ENCODE measurements around the gene CACNA1D.

CACNA1D gene

DNA sequence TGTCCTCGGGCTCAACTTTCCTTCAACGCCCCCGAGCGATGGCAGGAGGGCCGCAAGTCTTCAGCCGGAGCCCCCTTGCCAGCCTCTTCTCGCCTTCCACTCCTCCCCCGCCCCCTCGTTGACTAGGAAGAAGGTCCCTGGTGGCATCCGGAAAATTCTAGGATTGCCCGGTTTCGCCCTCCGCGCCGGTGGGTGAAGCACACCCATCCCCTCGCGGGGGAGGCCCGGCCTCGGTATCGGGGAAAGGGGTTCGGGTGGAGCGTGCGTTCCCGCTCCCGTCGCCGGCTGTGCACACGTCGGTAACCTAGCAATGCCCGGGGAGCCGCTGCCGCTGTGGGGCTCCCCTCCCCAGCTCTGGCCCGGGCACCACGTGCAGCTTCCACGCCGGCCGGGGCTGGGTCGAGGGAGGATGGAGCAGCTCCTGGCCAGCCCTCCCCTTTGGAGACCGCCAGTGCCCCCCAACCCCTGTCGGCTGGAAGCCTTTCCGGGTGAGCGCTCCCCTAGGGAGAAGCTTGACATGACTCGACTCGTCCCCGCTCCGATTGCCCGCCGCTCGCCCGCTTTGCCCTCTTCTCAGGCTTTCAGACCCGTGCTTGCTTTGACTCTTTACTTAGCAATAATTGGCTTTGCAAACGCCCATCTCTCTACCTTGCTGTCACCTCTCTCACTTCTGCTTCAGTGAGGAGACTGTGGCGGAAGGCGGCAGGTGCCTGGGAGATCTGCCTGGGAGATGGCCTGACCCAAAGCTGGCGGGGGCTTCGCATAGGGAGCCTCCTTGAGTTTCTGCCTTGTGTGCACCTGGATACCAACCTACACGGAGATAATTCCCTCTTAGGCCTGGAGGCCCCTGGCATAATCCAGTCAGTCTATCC is 1.3 kb downstream of the CACNA1D start:
- peak; percentile 79 for DNase-seq

DNA sequence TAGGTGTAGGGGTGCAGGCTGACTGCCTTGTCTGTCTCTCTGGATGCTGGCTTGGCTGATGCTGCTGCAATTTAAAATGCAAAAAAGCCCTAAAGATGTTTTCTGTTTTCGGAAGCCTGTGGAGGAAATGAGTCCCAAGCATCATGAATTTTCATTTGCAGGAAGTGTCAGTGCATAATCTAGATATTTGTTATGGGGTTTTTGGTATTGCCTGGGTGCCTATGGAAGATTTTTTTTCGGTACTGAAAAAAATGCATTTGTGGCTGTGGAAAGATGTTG is 1.9 kb downstream of the CACNA1D start:
- no peak for DNase-seq

DNA sequence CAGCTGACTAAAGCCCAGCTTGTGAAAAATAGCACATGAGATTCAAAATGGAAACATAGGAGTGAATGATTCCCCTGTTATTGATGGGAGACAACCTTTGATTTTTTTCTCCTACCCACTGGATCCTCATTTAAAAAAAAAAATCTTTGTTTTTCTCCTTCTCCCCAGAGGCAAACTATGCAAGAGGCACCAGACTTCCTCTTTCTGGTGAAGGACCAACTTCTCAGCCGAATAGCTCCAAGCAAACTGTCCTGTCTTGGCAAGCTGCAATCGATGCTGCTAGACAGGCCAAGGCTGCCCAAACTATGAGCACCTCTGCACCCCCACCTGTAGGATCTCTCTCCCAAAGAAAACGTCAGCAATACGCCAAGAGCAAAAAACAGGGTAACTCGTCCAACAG is 2.6 kb downstream of the CACNA1D start:
- DNase-seq, result no peak

DNA sequence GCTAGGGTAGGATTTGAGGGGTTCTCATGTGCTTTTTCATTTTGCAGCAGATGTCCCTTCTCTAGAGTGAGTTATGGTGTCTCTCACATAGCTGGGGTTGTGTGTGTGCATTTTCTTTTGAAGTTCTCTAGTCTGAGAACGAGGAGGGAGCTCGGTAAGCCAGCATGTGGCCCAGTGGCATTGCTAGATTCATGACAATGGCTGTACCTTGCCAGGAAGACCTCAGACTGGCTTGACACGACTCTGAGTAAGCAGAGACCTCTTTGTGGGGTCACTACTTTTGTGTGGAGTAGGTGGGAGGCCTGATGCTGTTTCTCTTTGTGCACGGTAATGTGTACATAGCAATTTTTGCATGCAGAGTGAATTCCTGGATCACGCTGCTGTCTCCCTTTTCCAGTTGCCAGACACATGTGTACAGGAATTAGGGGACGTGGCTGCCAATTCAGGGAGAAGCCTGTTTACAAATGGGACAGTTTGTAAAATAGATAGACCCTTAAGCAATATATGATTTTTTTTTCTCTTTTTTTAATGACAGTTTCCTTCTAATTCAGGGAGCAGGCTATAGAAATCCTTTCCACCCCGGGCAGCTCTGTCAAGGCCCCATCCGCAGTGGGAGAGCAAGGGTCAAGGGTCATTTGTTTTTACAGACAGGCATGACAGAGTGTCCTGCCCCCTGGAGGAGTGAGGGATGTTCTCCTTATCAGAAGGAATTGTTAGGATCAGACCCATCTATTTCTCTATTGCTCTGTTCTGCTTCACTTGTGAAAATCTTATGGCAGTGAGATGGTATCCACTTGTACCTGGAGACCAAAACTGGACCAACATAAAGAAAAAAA is 4.6 kb downstream of the CACNA1D start:
- peak; percentile 13 for DNase-seq

DNA sequence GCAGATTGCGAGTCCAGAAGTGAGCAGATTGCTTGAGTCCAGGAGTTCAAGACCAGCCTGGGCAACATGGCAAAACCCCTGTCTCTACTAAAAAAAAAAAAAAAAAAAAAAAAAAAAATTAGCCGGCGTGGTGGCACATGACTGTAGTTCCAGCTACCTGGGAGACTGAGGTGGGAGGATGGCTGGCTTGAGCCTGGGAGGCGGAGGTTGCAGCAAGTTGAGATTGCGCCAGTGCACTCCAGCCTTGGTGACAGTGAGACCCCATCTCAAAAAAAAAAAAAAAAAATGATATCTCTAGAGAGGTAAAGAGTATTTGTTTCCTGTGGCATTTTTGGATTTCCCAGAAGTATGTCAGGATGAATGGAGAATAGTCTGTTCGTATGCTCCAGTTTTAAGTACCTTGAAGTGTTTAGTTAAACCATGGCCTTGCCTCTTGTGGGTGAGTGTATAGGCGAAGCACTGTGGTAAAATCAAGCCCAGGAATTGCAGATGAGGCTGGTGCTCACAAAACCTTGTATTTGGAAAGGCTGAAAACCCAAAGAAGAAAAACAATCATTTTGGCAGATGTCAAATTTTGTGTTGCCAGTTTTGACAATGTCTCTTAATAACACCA is 5.9 kb downstream of the CACNA1D start:
- no peak for DNase-seq

DNA sequence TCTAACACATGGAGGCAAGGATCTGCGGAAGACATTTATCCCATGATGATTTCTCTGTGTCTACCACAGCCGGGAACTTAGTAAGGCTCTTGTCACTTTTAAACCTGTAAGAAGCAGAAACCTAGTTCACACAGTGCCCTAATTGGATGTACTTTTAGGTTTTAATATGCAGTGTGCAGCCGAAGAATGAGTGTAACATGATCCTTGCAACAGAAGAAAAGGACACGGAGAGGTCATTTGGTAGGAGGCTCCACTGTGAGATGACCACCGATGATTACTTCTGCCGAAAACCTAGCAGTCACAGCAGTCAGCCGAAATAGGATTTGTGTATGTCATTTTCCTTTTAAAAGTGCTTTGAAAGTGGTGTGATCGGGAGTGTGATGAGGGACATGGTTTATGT is 6.8 kb downstream of the CACNA1D start:
- DNase-seq, result peak; percentile 18

DNA sequence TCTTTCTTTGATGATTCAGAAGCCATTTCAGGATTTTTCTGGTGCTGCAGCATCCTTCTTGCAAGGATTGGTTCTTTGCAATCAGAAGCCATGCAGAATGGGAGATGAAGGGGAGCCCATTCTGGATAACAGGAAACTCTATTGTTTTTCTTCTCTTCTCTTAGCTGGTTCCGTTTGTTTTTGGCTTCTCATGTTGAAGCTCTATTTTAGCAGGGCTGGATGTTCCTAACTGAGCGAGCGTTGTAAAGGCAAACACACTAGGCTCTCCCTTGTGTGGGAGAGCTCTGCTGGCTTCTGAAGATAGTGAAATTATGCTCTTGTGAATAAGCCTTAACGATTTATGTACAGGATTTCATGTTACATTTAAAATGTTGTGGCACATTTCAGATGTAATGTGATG is 8.3 kb downstream of the CACNA1D start:
- no peak for DNase-seq

DNA sequence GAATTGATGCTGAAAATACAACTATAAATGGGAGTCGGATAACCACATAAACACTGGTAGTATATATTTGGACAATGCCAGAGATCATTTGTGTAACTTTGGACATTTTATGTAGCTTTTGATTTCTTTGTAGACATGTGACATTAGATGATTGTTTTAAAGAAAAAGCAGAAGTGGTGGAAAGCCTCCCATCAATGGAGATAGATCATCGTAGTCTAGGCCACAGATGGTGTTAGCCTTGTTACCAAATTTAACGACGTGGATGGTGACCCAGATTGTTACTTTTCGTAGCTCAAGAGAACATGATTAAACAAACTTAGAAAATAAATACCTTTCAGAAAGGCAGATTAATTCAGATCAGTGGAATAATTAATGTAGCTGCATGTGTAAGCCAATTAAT is 8.8 kb downstream of the CACNA1D start:
- no peak for DNase-seq

DNA sequence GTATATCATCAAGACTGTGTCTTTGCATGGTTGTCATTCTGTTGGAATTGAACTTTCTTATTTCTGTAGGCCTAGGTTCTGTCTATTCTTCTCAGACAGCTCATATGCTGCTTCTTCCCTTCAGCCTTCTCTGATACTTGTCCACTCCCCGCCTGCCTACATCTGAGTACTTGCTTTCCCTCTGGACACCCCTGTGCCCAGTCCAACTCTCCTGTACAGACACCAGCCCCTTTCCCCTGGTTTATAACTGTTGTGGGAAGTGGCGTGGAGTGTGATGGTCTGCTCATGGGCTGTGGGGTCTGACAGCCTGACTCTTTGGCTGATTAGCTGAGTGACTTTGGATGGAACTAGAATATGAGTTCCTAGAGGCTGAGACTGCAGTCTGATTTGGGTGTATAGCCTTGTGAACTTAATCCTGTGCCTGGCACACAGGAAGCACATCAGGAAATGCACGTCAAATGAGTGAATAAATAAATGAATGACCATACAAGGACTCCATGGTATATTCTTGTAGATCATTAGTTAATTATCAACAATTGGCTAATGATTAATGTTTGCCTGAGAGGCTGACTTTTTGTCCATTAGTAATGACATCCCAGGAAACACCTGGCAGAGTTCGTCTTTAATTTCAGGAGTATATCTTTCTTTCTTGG is 11.8 kb downstream of the CACNA1D start:
- no peak for DNase-seq

DNA sequence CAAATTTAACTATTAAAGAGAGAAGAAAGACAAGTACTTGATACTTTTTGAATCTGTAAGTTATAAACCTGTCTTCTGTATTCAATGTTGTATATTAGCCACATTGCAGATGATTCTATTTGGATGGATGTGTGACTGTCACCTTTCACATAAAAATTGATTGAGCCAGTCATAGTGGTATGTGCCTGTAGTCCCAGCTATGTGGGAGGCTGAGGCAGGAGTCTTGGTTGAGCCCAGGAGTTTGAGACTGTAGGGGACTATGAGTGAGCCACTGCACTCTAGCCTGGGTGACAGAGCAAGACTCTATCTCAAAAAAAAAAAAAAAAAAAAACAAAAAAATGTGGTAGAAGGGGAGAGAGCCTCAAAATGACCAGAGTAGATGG is 12.3 kb downstream of the CACNA1D start:
- DNase-seq, result no peak

DNA sequence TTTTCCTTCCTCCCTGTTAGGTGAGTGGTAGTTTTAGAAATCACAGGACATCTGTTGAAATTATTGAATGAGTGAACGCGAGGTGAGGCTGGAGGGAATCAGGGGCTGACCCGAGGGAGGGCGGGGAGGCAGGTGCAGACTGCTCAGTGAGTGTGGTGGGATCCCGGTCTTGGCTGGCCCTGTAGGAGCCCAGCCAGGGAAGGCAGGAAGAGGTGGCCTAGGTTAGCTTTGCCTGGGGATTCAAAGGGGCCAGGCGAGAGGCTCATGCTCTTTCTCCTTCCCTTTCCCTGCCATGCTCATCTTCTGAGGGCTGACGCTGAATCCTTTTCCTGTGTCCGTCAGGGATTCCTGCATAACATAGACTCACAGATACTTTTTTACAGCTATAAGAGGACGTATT is 15.1 kb downstream of the CACNA1D start:
- no peak for DNase-seq

DNA sequence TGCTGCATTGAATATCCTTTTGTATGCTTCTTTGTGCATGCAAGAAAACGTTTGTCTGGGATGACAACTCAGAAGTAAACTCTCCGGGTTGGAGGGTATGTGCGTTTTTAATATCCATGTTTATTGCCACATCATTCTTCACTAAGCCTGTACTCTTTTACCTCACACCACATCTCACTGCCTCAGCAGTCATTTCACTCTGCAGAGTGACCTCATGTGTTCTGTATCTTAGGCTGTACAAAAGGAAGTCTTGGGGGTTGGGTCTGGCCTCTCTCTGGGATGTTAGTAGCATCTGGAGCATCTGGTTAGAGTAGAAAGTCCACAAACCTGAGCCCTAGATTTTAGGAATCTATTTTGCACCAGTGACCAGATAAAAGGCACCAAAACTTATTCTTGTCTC is 16.1 kb downstream of the CACNA1D start:
- DNase-seq, result no peak

DNA sequence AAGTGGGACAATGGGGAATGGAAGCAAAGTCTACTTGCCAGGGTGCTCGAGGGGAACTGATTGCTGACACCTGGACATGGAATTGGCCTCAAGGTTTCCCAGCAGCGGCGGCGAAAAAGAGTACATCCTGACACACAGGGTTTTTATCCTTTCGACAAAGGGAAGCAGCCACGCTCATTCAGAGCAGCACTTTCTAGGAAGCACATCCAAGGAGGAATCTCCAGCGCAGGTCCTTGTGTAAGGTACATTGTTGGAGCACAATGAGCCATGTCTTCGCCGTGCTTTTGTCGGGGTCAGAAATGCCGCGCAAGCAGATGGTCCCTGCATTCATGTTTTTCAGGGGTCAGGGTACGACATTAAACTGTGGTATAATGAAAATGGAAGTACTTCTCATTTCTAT is 16.8 kb downstream of the CACNA1D start:
- no peak for DNase-seq

DNA sequence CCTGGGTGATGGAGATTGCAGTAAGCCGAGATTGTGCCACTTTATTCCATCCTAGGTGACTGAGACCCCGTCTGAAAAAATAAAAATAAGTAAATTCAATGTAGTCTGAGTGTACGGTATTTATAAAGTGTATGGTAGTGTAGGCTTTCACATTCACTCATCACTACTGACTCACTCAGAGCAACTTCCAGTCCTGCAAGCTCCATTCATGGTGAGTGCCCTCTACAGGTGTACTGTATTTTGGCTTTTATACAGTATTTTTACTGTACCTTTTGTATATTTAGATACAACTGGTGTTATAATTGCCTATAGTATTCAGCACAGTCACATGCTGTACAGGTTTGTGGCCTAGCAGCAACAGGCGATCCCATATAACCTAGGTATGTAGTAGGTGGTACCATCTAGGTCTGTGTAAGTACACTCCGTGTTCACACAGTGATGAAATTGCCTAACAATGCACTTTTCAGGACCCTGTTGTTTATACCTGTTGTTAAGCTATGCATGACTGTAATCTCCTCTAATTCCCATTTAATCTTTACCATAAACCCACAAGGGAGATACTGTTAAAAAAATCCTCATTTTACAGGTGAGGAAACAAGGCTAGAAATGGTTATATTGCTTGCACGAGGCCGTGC is 19.3 kb downstream of the CACNA1D start:
- DNase-seq, result no peak

DNA sequence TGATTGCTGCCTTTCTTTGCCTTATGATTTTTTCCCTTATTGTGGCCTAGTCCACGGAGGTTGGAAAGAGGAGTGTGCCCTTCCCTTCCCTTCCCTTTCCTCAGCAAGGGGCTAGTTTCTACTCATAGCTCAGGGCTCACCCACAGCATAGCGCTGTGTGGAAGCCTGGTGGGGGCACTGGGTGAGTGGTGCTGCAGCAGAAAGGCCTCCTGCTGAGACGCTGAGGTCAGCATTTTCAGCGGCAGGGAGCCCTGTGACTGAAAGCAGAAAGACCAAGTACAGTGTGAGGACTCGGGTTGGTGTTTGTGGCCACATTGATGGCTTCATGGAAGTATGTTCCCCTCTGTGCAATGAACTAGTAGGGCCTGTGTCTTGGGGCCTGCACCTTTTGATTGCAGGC is 21.9 kb downstream of the CACNA1D start:
- DNase-seq, result no peak

DNA sequence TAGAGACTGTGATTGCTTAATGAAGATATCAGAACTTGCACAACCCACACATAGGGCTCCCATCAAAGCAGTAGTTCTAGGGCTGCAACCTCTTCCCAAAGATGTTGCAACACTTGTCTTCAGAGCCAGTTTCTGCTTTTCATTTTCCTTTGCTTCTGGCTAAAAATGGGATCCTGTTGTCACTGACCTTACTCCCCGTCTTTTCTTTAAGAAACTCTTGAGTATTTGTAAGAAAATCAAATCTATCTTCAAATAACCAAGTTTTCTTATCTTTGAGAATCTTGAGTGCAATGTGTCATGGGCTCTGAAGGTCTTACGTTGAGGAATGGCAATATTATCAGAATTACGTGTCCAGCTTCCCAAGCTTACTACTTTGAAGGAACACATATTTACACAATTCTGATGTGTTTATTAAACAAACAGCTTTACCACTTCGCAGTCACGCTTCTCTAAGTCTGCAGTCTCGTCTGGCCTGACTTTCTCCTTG is 24.1 kb downstream of the CACNA1D start:
- no peak for DNase-seq

DNA sequence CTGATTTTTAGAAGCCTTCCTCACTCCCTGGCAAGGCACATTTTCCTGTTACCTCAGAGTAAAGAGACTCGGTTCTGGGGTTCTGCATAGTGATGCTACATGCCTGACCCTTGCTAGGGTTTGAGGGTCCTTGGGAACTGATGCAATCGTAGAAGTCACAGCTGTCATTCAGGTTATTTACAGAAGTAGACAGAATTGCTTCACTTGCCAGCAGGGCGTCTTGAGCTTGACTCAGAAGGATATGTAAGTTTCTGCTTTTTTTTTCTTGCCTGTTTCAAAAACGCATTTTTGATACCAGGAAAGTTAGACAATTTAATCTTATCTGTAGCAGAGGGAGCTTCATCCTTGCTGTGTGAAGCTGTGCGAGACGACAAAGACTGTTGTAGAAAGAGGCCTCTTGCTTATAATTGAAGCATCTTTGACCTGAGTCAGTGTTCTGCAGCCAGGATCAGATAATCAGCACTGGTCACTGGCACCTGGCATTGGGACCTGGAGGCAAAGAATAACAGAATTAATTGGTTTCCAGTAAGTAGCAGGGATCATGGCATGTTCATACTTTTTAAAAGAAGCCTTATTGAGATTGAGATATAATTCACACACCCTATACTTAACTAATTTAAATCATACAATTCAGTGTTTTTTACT is 24.8 kb downstream of the CACNA1D start:
- DNase-seq, result no peak

DNA sequence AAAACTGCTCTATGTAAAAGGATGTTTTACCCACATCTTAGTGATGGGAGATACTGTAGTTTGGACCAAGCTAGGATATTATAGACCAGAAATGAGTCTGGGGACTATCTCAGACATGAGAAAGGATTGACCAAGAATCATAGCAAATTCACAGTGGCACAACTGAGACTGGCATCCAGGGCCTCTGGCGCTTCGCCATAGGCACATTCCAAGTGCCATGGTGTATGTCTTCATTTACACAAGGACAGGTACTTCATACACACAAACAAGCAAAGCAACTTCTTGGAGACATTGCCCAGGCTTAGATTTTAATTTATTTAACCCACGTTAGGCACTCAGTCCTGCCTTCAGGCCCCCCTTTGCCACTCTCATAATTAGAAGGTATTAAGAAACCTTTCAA is 28.9 kb downstream of the CACNA1D start:
- DNase-seq, result no peak

DNA sequence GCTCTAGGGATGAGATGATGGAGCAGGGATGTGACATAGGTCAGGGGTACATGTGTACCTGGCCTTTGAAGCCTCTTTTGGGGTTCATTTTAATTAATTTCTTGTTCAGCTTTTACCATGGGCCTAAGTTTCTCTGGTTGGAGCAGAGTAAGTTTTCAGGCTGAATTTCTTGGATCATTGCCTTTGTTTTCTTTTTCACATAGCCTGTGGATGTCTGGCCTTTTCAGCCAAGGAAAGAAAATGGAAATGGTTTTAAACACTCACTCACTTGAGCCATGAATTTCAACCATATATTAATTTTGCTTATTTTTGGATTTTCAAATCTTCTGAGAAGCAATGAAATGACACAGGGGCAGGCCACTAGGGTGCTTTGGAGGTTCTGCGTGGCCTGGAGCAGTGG is 30.2 kb downstream of the CACNA1D start:
- no peak for DNase-seq

DNA sequence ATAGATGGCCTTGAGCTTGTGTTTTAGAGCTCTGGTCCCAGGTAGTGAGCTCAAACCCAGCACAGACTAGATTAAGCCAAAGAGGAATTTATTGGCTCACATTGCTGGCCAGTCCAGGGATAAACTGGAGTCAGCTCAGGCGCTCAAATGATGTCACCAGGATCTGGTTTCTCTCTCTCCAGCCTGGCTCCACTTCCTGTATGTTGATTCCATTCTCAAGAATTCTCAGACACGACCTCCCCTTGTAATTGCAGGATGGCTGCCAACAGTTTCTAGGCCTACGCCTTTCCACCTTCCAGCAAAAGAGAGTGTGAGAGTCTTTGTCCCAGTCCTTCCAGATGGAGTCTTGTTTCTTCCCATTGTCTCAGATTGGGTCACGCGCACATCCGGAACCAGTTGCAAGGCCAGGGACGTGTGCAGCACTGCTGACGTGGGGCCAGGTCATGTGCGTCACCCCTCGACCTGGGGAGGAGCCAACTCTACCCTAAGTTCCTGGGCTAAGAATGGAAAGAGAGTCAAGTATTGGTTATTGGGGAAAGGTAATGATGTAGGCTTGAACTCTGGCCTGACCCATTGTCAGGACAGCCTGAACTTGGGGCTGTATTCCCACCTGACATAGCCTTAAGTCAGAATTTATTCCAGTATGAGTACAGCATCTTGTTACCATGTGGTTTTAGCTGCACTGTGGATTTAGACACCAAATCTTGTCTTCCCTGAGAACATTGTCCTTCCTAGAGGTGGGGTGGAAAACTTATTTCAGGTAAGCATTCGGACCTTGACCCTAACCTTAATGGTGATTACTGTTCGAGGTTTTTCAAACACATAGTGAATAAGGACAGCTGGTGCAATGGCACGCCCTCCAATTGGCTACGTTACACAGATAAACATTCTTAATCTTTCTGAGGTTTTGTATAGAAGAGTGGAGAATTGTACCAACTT is 31.6 kb downstream of the CACNA1D start:
- no peak for DNase-seq

DNA sequence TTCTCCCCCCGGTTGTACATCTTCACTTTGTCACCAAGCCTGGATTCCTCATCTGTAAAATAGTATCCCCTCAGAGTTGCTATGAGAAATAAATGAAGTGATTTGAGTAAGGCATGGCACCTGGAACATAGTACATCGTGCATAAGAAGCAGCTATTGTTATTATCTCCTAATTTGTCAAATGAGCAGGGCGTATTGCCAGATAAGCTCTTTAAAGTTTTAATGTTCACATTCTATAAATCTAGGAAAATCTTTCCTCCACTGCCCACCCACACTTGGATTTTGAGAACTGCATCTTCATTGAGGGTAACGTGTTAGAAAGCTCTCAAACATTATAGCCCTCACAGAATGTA is 32.3 kb downstream of the CACNA1D start:
- no peak for DNase-seq

Data from retina (tissue), 1 donor.